Measurements from ENCODE around the gene NLK.
A peak's percentile ranks its signal among the peaks of the same experiment; 100 is the strongest.

NLK gene

GRCh38 chr17:28041068-28041843, 1.2 kb upstream of the NLK start:
- peak; percentile 100 for DNase-seq

GRCh38 chr17:28041844-28042656, 427 bp upstream of the NLK start:
- no peak for DNase-seq

- DNase-seq: no peak
Measured at GRCh38 chr17:28042721-28043291, 329 bp downstream of the NLK start.

GRCh38 chr17:28043296-28043695, 819 bp downstream of the NLK start:
- no peak for DNase-seq

- DNase-seq: no peak
Measured at GRCh38 chr17:28043741-28044140, 1.3 kb downstream of the NLK start.

GRCh38 chr17:28045304-28045703, 2.8 kb downstream of the NLK start:
- no peak for DNase-seq

GRCh38 chr17:28046034-28046825, 3.8 kb downstream of the NLK start:
- peak in 1 of 3 donors; percentile 22 for DNase-seq

- no peak for DNase-seq
Measured at GRCh38 chr17:28047806-28048205, 5.3 kb downstream of the NLK start.

GRCh38 chr17:28049071-28049470, 6.6 kb downstream of the NLK start:
- no peak for DNase-seq

- DNase-seq: no peak
Measured at GRCh38 chr17:28053044-28053670, 10.7 kb downstream of the NLK start.

GRCh38 chr17:28053725-28054124, 11.2 kb downstream of the NLK start:
- no peak for DNase-seq

- DNase-seq: no peak
Measured at GRCh38 chr17:28055546-28056275, 13.2 kb downstream of the NLK start.

- DNase-seq: no peak
Measured at GRCh38 chr17:28056276-28056620, 13.8 kb downstream of the NLK start.

- DNase-seq: peak in 2 of 3 donors; percentile 42 to 61
Measured at GRCh38 chr17:28057731-28058246, 15.3 kb downstream of the NLK start.

- DNase-seq: no peak
Measured at GRCh38 chr17:28059675-28060074, 17.2 kb downstream of the NLK start.

GRCh38 chr17:28065706-28066105, 23.2 kb downstream of the NLK start:
- DNase-seq: peak; percentile 56 to 72 (median 62)

- no peak for DNase-seq
Measured at GRCh38 chr17:28069061-28069460, 26.6 kb downstream of the NLK start.

GRCh38 chr17:28071179-28071578, 28.7 kb downstream of the NLK start:
- no peak for DNase-seq

GRCh38 chr17:28071891-28072606, 29.6 kb downstream of the NLK start:
- no peak for DNase-seq

GRCh38 chr17:28072936-28073533, 30.6 kb downstream of the NLK start:
- DNase-seq: no peak

Measured in suppressor macrophage treated with lipopolysaccharide for 1 hour (primary cell).